K562 (cell line): ENCODE measurements around the gene ILK. TPM values are rescaled to one million over a fixed set of nuclear protein-coding genes. Genes with fewer than 3 reads are reported as not detected.
A peak's percentile ranks its signal among the peaks of the same experiment; 100 is the strongest.

ENCODE experiments used
- MEF2A ChIP-seq: IDR thresholded peaks from 2 replicates; pipeline ENCODE4 v1.6.1; 2011; ENCODE audit warnings: low read depth, mild to moderate bottlenecking, low read length, moderate library complexity; ENCODE audit not compliant: control insufficient read depth
- U2AF1 ChIP-seq: fragments of 200-400 bp; formaldehyde crosslinking; optimal IDR thresholded peaks from 2 replicates; pipeline ENCODE3; 2017; ENCODE audit warnings: mild to moderate bottlenecking, low read depth, low read length, moderate library complexity
- polyA plus RNA-seq, 8 experiments: library from polyadenylated mRNA; depleted of rRNA in 4 of 8; stranded (reverse) in 5 of 8; unstranded in 3 of 8; fragments of >200 nt; fragmentation: Nextera tagmentation in 2 of 8; fragmentation: Illumina TruSeq in 1 of 8; extraction: Ambion mirVana in 2 of 8; extraction: Trizol in 1 of 8; gene quantifications; 2 replicates each; pipeline versions ENCODE4 v1.2.1 to v1.2.3, GENCODE V29; 2011 to 2014; ENCODE audit warnings: inconsistent platforms in 1 of 8, missing spikeins in 1 of 8
- total RNA-seq, 7 experiments: library from RNA; depleted of rRNA in 6 of 7; stranded (reverse); fragments of >200 nt in 6 of 7; fragmentation: Illumina TruSeq in 2 of 7; extraction: Trizol in 2 of 7; gene quantifications; 2 replicates each; pipeline versions ENCODE4 v1.2.1 to v1.2.3, GENCODE V29; 2011 to 2021; ENCODE audit warnings: low replicate concordance in 1 of 7
- TF ChIP-seq, protein P1 (sequence below): fragments of 450-650 bp; IDR thresholded peaks from 2 replicates; pipeline ENCODE4 v1.6.1; 2016; ENCODE audit warnings: mild to moderate bottlenecking, moderate library complexity

Gene ILK
- total and polyA plus RNA-seq, 9 of the 15 experiments (the other 6 are each of a cell fraction or from before 2014, with no cell fraction given): 43.3 to 95.9 (median 58.9) TPM

DNA sequence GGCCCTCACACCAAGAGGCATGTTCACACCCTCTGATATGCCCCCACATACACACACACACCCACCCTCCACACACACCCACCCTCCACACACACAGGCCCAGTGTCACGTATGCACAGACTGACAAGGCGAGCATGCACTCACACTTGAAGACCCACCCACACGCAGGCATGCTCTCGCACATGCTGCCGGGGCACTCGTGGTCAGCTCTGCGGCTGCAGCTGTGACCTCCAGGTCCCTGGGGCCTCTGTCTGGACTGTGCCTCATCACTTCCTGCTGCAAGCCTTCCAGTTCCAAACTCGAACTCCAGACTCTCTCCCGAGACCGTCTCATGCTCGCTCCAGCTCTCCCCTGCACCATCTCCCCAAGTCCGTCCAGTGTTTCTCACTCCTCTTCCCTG lies 42.5 kb downstream of the ILK start (continued):
- TF ChIP-seq, protein P1, sequence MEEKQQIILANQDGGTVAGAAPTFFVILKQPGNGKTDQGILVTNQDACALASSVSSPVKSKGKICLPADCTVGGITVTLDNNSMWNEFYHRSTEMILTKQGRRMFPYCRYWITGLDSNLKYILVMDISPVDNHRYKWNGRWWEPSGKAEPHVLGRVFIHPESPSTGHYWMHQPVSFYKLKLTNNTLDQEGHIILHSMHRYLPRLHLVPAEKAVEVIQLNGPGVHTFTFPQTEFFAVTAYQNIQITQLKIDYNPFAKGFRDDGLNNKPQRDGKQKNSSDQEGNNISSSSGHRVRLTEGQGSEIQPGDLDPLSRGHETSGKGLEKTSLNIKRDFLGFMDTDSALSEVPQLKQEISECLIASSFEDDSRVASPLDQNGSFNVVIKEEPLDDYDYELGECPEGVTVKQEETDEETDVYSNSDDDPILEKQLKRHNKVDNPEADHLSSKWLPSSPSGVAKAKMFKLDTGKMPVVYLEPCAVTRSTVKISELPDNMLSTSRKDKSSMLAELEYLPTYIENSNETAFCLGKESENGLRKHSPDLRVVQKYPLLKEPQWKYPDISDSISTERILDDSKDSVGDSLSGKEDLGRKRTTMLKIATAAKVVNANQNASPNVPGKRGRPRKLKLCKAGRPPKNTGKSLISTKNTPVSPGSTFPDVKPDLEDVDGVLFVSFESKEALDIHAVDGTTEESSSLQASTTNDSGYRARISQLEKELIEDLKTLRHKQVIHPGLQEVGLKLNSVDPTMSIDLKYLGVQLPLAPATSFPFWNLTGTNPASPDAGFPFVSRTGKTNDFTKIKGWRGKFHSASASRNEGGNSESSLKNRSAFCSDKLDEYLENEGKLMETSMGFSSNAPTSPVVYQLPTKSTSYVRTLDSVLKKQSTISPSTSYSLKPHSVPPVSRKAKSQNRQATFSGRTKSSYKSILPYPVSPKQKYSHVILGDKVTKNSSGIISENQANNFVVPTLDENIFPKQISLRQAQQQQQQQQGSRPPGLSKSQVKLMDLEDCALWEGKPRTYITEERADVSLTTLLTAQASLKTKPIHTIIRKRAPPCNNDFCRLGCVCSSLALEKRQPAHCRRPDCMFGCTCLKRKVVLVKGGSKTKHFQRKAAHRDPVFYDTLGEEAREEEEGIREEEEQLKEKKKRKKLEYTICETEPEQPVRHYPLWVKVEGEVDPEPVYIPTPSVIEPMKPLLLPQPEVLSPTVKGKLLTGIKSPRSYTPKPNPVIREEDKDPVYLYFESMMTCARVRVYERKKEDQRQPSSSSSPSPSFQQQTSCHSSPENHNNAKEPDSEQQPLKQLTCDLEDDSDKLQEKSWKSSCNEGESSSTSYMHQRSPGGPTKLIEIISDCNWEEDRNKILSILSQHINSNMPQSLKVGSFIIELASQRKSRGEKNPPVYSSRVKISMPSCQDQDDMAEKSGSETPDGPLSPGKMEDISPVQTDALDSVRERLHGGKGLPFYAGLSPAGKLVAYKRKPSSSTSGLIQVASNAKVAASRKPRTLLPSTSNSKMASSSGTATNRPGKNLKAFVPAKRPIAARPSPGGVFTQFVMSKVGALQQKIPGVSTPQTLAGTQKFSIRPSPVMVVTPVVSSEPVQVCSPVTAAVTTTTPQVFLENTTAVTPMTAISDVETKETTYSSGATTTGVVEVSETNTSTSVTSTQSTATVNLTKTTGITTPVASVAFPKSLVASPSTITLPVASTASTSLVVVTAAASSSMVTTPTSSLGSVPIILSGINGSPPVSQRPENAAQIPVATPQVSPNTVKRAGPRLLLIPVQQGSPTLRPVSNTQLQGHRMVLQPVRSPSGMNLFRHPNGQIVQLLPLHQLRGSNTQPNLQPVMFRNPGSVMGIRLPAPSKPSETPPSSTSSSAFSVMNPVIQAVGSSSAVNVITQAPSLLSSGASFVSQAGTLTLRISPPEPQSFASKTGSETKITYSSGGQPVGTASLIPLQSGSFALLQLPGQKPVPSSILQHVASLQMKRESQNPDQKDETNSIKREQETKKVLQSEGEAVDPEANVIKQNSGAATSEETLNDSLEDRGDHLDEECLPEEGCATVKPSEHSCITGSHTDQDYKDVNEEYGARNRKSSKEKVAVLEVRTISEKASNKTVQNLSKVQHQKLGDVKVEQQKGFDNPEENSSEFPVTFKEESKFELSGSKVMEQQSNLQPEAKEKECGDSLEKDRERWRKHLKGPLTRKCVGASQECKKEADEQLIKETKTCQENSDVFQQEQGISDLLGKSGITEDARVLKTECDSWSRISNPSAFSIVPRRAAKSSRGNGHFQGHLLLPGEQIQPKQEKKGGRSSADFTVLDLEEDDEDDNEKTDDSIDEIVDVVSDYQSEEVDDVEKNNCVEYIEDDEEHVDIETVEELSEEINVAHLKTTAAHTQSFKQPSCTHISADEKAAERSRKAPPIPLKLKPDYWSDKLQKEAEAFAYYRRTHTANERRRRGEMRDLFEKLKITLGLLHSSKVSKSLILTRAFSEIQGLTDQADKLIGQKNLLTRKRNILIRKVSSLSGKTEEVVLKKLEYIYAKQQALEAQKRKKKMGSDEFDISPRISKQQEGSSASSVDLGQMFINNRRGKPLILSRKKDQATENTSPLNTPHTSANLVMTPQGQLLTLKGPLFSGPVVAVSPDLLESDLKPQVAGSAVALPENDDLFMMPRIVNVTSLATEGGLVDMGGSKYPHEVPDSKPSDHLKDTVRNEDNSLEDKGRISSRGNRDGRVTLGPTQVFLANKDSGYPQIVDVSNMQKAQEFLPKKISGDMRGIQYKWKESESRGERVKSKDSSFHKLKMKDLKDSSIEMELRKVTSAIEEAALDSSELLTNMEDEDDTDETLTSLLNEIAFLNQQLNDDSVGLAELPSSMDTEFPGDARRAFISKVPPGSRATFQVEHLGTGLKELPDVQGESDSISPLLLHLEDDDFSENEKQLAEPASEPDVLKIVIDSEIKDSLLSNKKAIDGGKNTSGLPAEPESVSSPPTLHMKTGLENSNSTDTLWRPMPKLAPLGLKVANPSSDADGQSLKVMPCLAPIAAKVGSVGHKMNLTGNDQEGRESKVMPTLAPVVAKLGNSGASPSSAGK: peak; percentile 50; the same call in 1 of the 2 replicates
- TF ChIP-seq U2AF1 (no peak), MEF2A (no peak)
